Body of pancreas (tissue), 4 donors: ENCODE data around the gene CBFA2T3.

Source experiments
- CTCF ChIP-seq, 7 experiments: fragments of 450-650 bp in 4 of 7; fragments of 200-600 bp in 3 of 7; sonication (generic) in 3 of 7; IDR thresholded peaks; one replicate each; pipeline ENCODE4 v1.5.1; 2016 to 2019; ENCODE audit warnings: antibody characterized with exemption in 7 of 7
- POLR2A ChIP-seq, 3 donors: fragments of 450-650 bp; IDR thresholded peaks; one replicate each; pipeline ENCODE4 v1.6.1; 2016; ENCODE audit warnings: antibody characterized with exemption in 3 of 3, mild to moderate bottlenecking in 2 of 3

DNA sequence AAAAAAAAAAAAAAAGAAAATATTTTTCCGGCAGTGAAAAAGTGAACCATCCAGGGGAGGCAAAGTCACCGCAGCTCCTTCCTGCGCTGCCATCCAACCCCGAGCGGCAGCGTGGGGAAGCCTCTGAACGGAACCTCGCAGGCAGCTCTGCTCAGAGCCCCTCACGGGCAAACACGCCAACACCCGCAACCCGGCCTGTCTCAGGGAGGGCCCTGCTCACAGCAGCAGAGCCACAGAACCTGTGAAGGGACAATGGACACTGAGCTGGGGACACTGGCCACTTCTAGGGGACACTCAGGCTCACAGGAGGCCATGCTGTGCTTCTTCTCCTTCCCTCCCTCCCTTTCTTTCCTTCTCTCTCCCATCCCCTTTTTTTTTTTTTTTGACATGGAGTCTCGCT is 143.9 kb downstream of the CBFA2T3 start:
- TF ChIP-seq CTCF (IDR thresholded peaks at IDR 0.05) (no peak), POLR2A (IDR thresholded peaks at IDR 0.05) (no peak)
